Measurements from ENCODE around the gene PLXND1.

DNA sequence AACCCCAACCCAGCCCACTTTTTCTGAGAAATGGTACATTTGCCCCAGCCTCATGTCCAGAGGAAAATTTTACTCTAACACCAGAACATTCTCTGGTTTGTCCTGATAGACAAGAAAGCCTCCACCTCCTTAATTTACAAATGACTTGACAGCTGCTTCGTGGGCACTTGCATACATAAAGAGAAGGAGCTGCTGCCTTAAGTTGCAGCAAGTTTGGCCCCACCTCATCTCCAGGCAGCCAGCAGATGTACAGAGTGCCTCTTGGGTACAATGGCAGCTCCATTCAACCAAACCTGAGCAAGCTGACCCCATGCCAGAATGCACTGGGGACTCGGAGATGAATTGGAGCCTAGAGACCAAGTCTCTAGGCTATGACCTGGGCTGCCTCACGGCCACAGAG lies 69.7 kb downstream of the PLXND1 start:
- TF ChIP-seq, protein P1, sequence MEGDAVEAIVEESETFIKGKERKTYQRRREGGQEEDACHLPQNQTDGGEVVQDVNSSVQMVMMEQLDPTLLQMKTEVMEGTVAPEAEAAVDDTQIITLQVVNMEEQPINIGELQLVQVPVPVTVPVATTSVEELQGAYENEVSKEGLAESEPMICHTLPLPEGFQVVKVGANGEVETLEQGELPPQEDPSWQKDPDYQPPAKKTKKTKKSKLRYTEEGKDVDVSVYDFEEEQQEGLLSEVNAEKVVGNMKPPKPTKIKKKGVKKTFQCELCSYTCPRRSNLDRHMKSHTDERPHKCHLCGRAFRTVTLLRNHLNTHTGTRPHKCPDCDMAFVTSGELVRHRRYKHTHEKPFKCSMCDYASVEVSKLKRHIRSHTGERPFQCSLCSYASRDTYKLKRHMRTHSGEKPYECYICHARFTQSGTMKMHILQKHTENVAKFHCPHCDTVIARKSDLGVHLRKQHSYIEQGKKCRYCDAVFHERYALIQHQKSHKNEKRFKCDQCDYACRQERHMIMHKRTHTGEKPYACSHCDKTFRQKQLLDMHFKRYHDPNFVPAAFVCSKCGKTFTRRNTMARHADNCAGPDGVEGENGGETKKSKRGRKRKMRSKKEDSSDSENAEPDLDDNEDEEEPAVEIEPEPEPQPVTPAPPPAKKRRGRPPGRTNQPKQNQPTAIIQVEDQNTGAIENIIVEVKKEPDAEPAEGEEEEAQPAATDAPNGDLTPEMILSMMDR (IDR thresholded peaks at IDR 0.05), result no peak
- TF ChIP-seq EP300 (IDR thresholded peaks at IDR 0.05) (no peak), POLR2A (IDR thresholded peaks at IDR 0.05) (no peak)

All from tibial nerve (tissue), 4 donors.